Ishikawa (cell line): ENCODE results near the gene CAMTA1.

Experiments
- CEBPB ChIP-seq: IDR thresholded peaks from 2 replicates; pipeline ENCODE4 v1.6.1; 2012
- EGR1 ChIP-seq: IDR thresholded peaks from 2 replicates; pipeline ENCODE4 v1.6.1; 2012
- EP300 ChIP-seq: IDR thresholded peaks from 2 replicates; pipeline ENCODE4 v1.6.1; 2012; ENCODE audit warnings: borderline replicate concordance
- RAD21 ChIP-seq: IDR thresholded peaks from 2 replicates; pipeline ENCODE4 v1.6.1; 2012; ENCODE audit warnings: low read depth
- TEAD4 ChIP-seq: IDR thresholded peaks from 2 replicates; pipeline ENCODE4 v1.6.1; 2012
- TF ChIP-seq, protein P1 (sequence below): IDR thresholded peaks from 2 replicates; pipeline ENCODE4 v1.6.1; 2012; ENCODE audit warnings: low read depth, mild to moderate bottlenecking
- TF ChIP-seq, protein P2 (sequence below): IDR thresholded peaks from 2 replicates; pipeline ENCODE4 v1.6.1; 2012
- TF ChIP-seq, protein P3 (sequence below): IDR thresholded peaks from 2 replicates; pipeline ENCODE4 v1.6.1; 2012

DNA sequence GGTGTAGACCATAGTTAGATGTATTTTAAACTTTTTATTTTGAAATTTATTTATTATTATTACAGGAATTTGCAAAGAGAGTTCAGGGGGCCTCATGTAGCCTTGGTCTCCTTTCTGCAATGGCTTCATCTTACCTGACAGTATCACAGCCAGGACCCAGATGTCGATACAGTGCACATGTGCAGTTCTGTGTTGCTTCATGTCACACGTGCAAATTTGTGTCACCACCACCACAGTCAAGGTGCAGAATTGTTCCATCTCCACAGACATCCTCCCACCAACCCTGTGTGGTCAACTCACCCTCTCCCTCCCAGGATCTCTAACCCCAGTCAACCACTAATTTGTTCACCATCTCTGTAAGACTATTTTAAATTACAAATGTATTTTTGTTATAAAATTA lies 184.5 kb downstream of the CAMTA1 start:
- TF ChIP-seq EGR1 = no peak
- TF ChIP-seq, protein P1, sequence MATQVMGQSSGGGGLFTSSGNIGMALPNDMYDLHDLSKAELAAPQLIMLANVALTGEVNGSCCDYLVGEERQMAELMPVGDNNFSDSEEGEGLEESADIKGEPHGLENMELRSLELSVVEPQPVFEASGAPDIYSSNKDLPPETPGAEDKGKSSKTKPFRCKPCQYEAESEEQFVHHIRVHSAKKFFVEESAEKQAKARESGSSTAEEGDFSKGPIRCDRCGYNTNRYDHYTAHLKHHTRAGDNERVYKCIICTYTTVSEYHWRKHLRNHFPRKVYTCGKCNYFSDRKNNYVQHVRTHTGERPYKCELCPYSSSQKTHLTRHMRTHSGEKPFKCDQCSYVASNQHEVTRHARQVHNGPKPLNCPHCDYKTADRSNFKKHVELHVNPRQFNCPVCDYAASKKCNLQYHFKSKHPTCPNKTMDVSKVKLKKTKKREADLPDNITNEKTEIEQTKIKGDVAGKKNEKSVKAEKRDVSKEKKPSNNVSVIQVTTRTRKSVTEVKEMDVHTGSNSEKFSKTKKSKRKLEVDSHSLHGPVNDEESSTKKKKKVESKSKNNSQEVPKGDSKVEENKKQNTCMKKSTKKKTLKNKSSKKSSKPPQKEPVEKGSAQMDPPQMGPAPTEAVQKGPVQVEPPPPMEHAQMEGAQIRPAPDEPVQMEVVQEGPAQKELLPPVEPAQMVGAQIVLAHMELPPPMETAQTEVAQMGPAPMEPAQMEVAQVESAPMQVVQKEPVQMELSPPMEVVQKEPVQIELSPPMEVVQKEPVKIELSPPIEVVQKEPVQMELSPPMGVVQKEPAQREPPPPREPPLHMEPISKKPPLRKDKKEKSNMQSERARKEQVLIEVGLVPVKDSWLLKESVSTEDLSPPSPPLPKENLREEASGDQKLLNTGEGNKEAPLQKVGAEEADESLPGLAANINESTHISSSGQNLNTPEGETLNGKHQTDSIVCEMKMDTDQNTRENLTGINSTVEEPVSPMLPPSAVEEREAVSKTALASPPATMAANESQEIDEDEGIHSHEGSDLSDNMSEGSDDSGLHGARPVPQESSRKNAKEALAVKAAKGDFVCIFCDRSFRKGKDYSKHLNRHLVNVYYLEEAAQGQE = no peak
- TF ChIP-seq EP300 = no peak
- TF ChIP-seq CEBPB = no peak
- no peak for TF ChIP-seq TEAD4
- TF ChIP-seq, protein P2, sequence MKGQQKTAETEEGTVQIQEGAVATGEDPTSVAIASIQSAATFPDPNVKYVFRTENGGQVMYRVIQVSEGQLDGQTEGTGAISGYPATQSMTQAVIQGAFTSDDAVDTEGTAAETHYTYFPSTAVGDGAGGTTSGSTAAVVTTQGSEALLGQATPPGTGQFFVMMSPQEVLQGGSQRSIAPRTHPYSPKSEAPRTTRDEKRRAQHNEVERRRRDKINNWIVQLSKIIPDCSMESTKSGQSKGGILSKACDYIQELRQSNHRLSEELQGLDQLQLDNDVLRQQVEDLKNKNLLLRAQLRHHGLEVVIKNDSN = no peak
- TF ChIP-seq RAD21 = no peak
- TF ChIP-seq, protein P3, sequence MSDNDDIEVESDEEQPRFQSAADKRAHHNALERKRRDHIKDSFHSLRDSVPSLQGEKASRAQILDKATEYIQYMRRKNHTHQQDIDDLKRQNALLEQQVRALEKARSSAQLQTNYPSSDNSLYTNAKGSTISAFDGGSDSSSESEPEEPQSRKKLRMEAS = no peak
